Kidney epithelial cell (primary cell): ENCODE measurements around the gene IQCE. TPM values are rescaled to one million over a fixed set of nuclear protein-coding genes. Genes with fewer than 3 reads are reported as not detected.

Source experiments
- DNase-seq: peaks from one replicate; pipeline ENCODE4 v3.0.0-alpha.2; 2010; ENCODE audit warnings: low read depth
- H3K27me3 ChIP-seq: 2 replicates; pipeline ENCODE4 v1.6.0; 2011; ENCODE audit warnings: low read length; ENCODE audit not compliant: control insufficient read depth, insufficient read depth
- H3K36me3 ChIP-seq: 2 replicates; pipeline ENCODE4 v1.5.1; 2011; ENCODE audit warnings: low read length; ENCODE audit not compliant: control insufficient read depth, insufficient read depth
- H3K4me3 ChIP-seq: 2 replicates; pipeline ENCODE4 v1.5.1; 2011; ENCODE audit warnings: low read depth, mild to moderate bottlenecking, control low read depth, low read length
- CTCF ChIP-seq: IDR thresholded peaks from 2 replicates; pipeline ENCODE4 v1.5.1; 2011; ENCODE audit warnings: mild to moderate bottlenecking, moderate library complexity, low read length, control low read depth, inconsistent platforms; ENCODE audit not compliant: insufficient read depth, poor library complexity, severe bottlenecking
- total RNA-seq: library from RNA; depleted of rRNA; stranded (reverse); fragments of >200 nt; gene quantifications from 2 replicates; pipeline ENCODE4 v1.2.3, GENCODE V29; 2015

The IQCE gene
- total RNA-seq, 1 donor from 2014 or later = 18.0 TPM

GRCh38 chr7:2546776-2547586 lies 11.8 kb upstream of the IQCE start:
- Histone ChIP-seq H3K36me3 (no peaks in the 10 kb centered on the region), H3K27me3 (no peaks in the 10 kb centered on the region), H3K4me3 (no peak overlapping the region)
- no peak for DNase-seq
- no peak for TF ChIP-seq CTCF

- Histone ChIP-seq H3K4me3 (no peak overlapping the region), H3K36me3 (no peaks in the 10 kb centered on the region), H3K27me3 (no peaks in the 10 kb centered on the region)
- TF ChIP-seq CTCF = no peak
- DNase-seq = no peak
Observed at GRCh38 chr7:2551418-2551817, 7.4 kb upstream of the IQCE start.

GRCh38 chr7:2553108-2553507 lies 5.7 kb upstream of the IQCE start:
- no peaks in the 10 kb centered on the region for H3K27me3 ChIP-seq
- H3K36me3 ChIP-seq = no peaks in the 10 kb centered on the region
- no peak for TF ChIP-seq CTCF
- no peak overlapping the region for H3K4me3 ChIP-seq
- DNase-seq = no peak

GRCh38 chr7:2553831-2554581 lies 4.8 kb upstream of the IQCE start:
- Histone ChIP-seq H3K36me3 (no peaks in the 10 kb centered on the region), H3K27me3 (no peaks in the 10 kb centered on the region), H3K4me3 (peak overlapping the region; percentile 68)
- DNase-seq = no peak
- TF ChIP-seq CTCF = no peak

- no peak for TF ChIP-seq CTCF
- no peak for DNase-seq
- Histone ChIP-seq H3K27me3 (no peaks in the 10 kb centered on the region), H3K4me3 (peak overlapping the region; percentile 68), H3K36me3 (no peaks in the 10 kb centered on the region)
Observed at GRCh38 chr7:2554661-2555111, 4.1 kb upstream of the IQCE start.
